ENCODE data around the gene MECP2.

MECP2 gene

GRCh38 chrX:154020536-154021115, 76.9 kb downstream of the MECP2 start:
- TF ChIP-seq CTCF (IDR thresholded peaks at IDR 0.05; ENCODE audit: low read depth, low read length), result no peak
- peak overlapping the region; percentile 54 for H3K4me3 ChIP-seq (ENCODE audit: low read depth, low read length)

GRCh38 chrX:154019633-154020528, 77.6 kb downstream of the MECP2 start, which contains the start of gene IRAK1:
IRAK1 (minus strand) TSS chrX:154019902; CDS start chrX:154019812, 90 bp downstream.
- peak within 1 kb of the TSS; percentile 58 for H3K4me3 ChIP-seq (ENCODE audit: low read depth, low read length)
- no peak for TF ChIP-seq CTCF (IDR thresholded peaks at IDR 0.05; ENCODE audit: low read depth, low read length)

- no peak for TF ChIP-seq CTCF (IDR thresholded peaks at IDR 0.05; ENCODE audit: low read depth, low read length)
- peak overlapping the region; percentile 58 for H3K4me3 ChIP-seq (ENCODE audit: low read depth, low read length)
Measured at GRCh38 chrX:154019061-154019621, 78.4 kb downstream of the MECP2 start.

- H3K4me3 ChIP-seq (ENCODE audit: low read depth, low read length), result peak overlapping the region; percentile 58
- TF ChIP-seq CTCF (IDR thresholded peaks at IDR 0.05; ENCODE audit: low read depth, low read length), result no peak
Measured at GRCh38 chrX:154018518-154019060, 78.9 kb downstream of the MECP2 start.

- no peak overlapping the region for H3K4me3 ChIP-seq (ENCODE audit: low read depth, low read length)
- no peak for TF ChIP-seq CTCF (IDR thresholded peaks at IDR 0.05; ENCODE audit: low read depth, low read length)
Measured at GRCh38 chrX:154017766-154018517, 79.6 kb downstream of the MECP2 start.

- no peak overlapping the region for H3K4me3 ChIP-seq (ENCODE audit: low read depth, low read length)
- no peak for TF ChIP-seq CTCF (IDR thresholded peaks at IDR 0.05; ENCODE audit: low read depth, low read length)
Measured at GRCh38 chrX:154016366-154017076, 81.0 kb downstream of the MECP2 start.

Data from WI38 (cell line).